GM21619 (cell line): ENCODE results near the gene TBC1D14.

Experiments
- ATAC-seq: cut with Tn5 transposase; IDR thresholded peaks from one replicate; pipeline ENCODE4 v1.9.1; 2021; ENCODE audit not compliant: unreplicated experiment

The TBC1D14 gene

DNA sequence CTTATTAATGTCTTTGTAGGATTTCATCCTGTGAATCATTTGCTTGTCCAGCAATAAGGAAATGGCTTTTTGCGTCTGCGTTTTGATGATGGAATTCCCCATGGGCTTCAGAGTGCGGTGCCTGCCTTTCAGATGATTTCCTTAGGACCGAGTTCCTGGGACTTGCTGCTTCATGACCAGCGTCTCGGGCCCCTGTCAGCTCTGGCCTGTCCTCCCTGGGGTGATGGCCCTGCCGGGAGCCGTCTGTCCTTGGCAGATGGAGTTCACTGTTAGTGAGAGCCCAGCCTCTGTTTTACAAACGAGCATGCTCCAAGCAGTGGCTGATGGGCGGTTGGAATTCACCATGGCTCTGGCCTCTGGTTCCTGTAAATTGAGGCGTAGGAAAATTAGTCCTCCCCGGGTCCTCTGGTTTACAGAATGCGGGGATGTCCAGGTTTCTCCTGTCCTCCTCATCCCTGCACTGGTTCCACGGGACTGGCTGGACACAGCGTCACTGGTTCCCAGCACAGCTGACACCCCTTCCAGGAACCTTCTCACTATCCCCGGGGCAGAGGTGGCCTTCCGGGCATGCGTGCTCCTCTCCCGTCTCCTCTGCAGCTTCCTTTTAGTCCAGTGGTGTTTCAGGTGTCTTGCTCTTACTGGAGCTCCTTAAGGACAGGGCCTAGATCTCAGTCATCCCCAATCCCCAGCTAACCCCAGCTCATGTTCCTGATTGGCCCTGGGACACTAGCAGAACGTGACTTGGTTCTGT lies 34.9 kb downstream of the TBC1D14 start:
- ATAC-seq: no peak

GRCh38 chr4:6945052-6945409 lies 35.4 kb downstream of the TBC1D14 start:
- no peak for ATAC-seq

- no peak for ATAC-seq
Measured at GRCh38 chr4:6946497-6946896, 36.9 kb downstream of the TBC1D14 start.

DNA sequence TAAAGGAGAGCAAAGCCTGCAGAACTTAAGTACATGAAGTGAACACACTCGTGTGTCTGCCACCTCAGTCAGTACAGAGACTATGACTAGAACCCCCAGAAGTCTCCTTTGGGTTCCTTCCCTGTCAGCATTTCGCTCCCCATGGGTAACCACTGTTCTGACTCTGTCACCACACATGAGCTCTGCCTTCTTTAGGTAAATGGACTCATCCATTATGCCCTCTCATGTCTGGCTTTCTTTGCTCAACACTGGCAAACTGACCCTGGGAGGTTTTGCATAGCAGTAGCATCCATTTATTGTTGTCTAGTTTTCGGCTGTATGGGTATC lies 38.5 kb downstream of the TBC1D14 start:
- no peak for ATAC-seq

DNA sequence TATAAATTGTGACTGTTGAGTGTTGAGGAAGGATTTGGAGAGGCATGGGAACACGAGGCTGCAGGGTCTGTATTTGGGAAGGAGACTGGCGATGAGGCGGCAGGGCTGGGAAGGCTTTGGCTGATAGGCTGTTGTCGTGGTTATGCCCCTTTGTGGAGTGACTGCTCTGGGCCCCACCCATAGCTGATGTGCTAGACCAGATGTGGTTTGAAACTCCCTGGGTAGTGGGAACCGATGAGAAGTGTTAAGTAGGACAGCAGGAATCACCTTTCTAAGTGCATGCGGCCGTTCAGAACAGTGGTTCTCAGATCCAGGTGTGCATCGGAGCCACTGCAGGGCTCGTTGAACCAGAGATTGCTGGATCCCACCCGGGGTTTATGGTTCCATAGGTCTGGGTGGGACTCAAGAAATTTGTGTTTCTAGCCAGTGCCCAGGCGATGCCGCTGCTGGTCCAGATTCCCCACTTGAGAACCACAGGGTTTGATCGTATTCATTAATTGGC lies 42.3 kb downstream of the TBC1D14 start:
- ATAC-seq: no peak

DNA sequence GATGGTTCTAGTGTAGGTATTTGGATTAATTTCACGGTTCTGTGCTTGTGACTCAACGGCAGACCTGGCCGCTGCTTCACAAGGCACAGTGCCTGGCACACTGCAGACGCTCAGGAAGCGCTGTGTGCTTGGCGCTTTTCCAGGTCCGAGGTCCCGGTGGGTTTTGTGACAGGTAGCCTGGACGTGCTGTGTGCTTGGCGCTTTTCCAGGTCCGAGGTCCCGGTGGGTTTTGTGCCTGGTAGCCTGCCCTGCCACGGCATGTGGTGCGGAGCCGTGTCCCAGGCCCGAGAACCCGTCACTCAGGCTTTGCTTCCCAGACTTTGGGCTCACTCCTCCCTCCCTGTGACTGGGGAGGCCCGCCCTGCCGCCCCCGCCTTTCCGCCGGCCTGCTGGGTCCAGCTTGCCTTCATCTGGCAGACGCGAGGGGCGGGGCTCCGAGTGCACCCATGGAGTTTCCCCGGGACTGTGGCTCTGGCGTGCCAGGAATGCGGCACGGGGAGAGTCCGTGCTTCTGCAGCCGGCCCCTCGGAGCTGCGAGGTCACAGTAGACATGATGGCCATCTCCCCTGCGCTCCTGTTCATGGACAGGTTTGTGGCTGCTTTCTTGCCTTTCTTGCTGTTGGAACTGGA lies 44.2 kb downstream of the TBC1D14 start:
- ATAC-seq: no peak

DNA sequence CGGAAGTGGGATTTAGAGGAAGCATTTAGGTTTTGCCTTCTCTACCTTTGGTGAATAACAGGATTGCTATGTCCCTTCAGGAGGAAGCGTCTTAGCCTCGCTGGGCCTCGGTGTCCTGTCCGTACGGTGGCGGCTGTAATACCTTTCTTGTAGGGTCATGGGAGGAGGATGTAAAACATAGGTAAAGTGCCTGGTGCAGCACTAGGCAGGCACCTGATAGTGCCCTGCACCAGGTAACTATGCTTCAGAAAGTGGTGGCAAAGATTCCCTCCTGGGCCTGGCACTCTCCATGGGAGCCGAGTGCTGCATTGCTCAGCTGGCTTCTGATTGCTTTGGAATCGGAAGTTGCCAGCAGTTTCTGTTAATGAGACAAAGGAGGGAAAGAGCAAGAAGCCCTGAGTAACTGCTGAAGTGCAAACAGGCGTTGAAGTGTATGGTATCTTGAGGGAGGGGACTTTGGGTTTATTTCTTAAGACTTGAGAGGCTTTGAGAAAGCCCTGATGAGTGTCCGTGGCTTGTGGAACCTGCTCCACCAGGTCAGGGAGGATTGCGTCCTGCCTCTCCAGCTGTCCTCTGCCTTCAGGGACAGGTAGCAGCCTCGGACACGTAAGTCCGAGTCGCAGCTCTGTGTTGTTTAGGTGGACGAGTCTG lies 45.8 kb downstream of the TBC1D14 start:
- ATAC-seq: no peak

DNA sequence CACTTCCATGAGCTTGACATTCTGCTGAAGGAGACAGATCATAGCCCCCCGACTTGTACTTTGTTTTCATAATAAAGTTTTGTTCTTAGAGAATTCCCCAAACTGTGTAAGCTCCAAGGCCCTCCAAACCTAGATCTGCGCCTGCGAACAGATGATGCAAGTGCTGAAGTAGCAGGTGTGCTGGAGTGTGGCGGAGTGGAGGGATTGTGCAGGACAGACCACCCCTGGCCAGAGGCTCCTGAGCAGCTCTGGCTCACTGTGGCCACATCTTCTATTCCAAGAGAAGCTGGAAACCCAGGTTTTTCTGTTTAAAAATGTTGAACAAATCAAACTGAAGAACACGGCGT lies 46.4 kb downstream of the TBC1D14 start:
- no peak for ATAC-seq

DNA sequence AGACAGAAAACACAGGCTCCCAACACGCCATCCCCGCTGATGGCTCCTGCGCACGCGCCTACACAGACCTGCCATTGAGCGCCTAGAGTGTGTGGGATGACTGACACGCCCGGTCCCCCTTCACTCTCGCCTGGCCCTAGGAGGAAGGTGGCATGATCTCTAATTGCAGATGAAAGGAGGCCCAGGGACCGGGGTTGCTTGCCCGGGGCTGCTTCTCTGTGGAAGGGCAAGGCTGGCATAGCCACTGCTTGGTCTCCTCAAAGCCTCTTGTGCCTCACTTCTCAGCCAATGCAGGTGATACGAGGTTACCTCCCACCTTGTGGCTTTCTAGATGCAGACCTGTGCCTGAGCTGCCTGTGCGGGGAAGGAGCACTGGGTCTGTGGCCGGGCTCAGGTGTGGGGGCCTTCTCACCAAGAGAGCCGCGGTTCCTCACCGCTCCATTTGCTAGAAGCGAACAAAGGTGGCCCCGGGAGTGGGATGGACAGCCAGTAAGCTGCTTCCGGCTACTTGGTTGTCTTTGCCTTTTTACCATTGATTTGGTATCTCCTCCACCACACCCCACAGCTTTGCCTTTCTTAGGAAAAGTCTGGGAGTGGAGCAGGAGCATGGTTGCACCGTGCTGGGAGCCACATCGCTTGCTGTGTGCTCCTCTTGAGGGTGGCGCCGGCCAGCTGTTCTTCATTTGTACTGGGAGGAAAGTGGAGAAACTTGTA lies 47.0 kb downstream of the TBC1D14 start:
- ATAC-seq: no peak

DNA sequence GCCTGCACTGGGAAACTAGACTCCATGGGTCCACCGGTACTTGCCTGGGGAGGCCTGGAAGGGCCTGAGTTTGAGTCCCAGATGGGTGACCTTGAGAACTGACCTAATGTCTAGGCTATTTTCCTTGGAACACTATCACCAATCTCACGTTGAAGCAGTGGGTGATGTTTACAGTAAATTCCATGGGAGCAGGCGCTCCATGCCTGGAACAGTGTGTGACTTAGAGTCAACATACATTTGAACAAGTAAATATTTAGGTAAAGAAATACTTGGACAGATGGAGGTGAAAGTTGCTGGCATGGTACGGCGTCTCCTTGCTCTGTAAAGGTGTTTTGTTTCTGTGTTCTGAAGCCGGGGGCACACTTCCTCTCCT lies 47.5 kb downstream of the TBC1D14 start:
- no peak for ATAC-seq

GRCh38 chr4:6957994-6958393 lies 48.4 kb downstream of the TBC1D14 start:
- no peak for ATAC-seq

GRCh38 chr4:6959261-6959660 lies 49.6 kb downstream of the TBC1D14 start:
- no peak for ATAC-seq

DNA sequence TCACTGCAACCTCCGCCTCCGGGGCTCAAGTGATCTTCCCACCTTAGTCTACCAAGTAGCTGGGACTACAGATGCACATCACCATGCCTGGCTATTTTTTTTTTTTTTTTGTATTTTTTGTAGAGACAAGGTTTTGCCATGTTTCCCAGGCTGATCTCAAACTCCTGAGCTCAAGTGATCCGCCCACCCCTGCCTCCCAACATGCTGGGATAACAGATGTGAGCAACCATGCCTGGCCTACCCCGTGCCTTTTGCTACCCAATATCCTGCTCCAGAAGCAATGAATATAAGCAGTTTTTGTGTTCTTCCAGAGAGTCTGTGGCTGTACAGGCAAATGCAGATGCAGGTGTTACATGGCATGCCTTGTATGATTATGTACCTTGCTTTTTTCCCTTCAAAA lies 50.5 kb downstream of the TBC1D14 start:
- no peak for ATAC-seq

GRCh38 chr4:6960628-6961412 lies 51.2 kb downstream of the TBC1D14 start:
- no peak for ATAC-seq

GRCh38 chr4:6961496-6962210 lies 52.0 kb downstream of the TBC1D14 start:
- ATAC-seq: no peak

DNA sequence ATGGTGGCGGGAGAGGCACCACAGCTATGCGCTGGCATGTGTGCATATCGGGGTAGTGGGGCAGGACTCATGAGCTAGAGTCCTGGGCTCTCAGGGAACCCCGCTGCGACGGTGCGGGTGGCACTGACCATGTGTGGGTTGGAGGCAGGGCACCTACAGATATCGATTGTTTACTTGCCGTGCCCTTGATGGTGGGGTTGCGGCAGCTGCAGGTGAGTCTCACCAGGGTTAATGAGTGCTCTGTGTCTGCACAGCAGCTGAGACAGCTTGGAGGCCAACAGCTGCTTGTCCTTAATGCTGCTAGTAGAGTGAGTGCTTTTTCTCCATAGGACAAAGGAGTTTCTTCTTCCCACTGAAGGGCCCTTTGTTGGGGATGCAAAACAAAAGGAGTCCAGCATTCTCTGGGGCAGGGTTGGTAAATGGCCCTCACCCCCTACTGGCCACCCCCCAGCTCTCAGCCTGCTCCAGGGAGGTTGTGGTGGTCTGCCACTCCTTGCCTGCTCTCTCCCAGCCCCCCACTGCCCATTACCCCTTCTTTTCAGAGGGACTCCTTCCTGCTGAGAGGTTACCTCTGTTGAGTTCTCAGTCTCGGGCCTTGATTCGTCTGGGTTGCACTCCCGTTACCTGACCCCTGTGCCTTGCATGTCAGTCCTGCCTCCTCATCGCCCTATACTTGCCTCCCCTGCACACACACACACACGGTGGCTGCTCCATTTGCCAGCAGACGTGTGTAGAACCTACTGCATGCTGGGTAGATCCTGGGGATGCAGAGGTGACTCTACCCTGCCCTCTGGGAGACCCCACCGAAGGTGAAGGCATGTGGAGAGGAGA lies 52.8 kb downstream of the TBC1D14 start:
- no peak for ATAC-seq

GRCh38 chr4:6963139-6963611 lies 53.5 kb downstream of the TBC1D14 start:
- no peak for ATAC-seq

DNA sequence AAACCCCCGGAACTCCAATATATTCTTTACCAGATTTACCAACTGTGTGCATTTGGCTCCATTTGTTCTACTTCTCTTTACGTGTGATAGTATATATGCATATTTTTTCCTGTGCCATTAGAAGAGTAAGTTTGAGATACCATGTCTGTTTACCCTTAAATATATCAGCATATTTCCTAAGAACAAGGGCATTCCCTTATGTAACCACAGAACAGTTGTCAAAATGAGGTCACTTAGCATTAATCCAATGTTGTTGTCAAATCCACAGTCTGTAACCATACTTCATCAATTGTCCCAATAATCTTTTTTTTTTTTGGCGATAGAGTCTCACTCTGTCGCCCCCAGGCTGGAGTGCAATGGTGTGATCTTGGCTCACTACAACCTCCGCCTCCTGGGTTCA lies 55.2 kb downstream of the TBC1D14 start:
- ATAC-seq: no peak

- no peak for ATAC-seq
Measured at GRCh38 chr4:6965329-6965728, 55.7 kb downstream of the TBC1D14 start.
